Measurements from ENCODE around the gene C4orf17.
A peak's percentile ranks its signal among the peaks of the same experiment; 100 is the strongest.

Gene C4orf17

DNA sequence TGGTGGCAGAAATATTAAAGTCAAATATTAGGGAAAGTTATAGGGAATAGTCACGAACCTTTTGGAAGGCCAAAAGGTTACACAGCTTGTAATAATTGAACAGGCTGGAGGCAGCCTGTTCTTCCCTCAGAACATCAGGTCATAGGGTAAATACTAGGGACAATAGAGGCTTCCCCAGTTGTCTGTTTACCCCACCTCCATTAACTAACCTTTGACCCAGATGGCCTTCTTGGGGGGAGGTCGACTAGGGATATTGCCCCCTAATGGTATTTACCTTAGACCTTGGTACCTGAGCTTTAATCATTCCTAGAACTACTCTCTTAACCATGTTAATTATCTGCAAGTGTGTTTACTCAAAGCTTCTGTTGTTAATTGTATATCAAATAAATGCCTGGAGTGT lies 26.0 kb downstream of the C4orf17 start:
- DNase-seq (ENCODE audit: low spot score): no peak

GRCh38 chr4:99537674-99538073 lies 26.9 kb downstream of the C4orf17 start:
- DNase-seq (ENCODE audit: low spot score): no peak

DNA sequence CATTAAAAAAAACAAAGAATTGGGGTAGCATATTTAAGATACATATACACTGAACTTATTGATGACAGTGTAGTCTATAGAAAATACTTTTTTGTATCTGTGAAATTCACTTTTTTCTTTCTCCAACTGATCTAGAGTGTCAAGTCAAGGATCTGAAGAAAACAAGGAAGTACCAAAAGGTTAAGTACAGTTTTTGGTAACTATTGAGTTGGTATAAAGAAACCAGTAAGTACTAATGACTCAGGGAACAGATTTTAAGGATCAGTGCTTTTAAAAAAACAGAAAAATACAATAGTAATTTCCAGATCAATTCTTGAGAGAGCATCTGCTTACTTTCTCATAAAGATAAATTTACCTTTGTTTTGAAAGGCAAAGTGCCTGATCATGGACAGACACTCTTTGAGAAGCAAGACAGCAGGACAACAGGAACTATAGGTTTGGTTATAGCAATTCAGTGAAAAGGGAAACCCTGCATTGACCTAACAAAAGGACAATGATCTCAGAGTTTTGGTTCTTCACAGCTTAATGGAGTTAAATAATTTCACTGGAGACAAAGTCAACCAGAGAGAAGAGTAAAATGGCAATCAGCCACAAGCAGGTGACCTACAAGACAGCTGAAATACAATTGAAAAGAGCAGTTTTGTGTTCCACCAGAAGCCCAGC lies 29.6 kb downstream of the C4orf17 start:
- no peak for DNase-seq (ENCODE audit: low spot score)

DNA sequence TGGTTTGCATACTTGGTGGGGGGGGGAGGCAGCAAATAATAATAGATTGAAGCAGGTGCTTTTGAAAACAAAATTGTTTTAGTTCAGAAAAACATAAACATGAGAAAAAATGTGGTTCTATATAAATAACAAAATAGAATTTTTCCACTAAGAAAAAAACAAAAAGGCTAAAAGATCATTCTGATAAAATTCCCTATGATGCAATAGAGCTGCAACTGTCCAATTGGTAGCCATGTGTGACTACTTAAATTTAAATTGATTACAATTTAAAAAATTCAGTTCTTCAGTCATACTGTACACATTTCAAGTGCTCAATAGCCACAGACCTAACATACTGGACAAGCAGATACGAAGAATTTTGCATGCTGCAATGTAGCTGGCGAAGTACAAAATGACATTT lies 42.1 kb downstream of the C4orf17 start:
- DNase-seq (ENCODE audit: low spot score): no peak

- peak; percentile 98 for DNase-seq (ENCODE audit: low spot score)
Measured at GRCh38 chr4:99563310-99564186, 52.7 kb downstream of the C4orf17 start, which contains the start of gene TRMT10A. Gene TRMT10A, minus strand, starts transcription at chr4:99564039. Its CDS starts 4,701 bp downstream, at chr4:99559338.

- DNase-seq (ENCODE audit: low spot score): no peak
Measured at GRCh38 chr4:99564921-99565320, 54.1 kb downstream of the C4orf17 start.

GRCh38 chr4:99571883-99572282 lies 61.1 kb downstream of the C4orf17 start:
- DNase-seq (ENCODE audit: low spot score): no peak

DNA sequence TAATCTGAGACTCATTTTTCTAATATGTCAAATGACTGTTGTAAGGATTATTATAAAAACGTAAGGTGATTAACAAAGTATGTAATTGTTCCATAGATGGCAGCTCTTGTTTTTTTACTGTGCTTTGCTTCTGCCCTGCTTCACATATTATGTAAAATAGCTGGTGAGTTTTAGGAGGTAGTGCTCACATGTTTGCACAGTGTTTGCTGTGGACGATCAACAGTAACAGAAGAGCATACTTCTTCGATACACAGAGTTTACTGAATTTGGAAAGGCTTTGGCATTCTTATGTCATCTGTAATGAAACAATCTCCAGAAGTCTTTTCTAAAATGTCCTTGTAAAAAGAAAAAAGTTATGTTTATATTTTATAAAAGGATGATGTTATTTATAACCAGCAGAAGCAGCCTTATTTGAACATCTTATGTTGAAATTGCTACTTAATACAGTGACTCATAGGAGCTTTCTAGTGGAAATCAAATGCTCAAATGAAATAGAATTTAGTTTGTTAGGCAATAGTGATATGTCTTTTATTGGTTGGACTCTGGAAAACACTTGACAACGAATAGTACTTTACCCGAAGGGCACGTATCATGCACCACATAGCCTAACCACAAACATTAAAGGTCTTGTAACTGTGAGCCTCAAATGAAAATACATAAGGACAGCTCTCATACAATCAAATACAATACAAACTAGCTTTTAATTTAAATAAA lies 61.9 kb downstream of the C4orf17 start:
- DNase-seq (ENCODE audit: low spot score): no peak

DNA sequence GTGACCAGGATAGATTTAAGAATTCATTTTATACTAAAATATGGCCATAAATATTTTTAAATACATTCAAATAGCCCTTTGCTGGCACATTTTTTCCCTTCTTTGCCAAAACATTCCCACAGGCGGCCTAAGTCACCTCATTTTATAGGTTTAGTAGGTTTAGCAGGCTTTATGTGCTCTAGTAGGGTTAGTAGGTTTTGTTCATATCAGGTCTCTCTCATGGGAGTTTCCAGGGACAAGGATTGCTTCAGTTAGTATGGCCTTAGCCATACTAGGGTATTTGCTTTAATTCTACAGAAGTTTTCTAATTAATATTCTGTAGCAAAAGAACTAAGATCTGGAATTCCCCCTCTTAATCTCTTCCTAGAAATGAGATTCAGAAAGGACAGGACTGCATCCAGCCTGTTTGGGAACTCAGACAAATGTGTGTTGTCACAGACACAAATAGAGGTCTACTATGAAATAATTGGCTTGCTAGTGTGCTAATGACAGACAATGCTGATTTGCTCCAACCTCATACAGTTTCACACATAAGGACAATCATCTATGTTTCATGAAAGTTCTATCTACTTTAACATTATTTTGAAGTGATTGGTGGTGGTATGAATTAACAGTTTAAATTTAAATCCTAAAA lies 63.0 kb downstream of the C4orf17 start:
- no peak for DNase-seq (ENCODE audit: low spot score)

DNA sequence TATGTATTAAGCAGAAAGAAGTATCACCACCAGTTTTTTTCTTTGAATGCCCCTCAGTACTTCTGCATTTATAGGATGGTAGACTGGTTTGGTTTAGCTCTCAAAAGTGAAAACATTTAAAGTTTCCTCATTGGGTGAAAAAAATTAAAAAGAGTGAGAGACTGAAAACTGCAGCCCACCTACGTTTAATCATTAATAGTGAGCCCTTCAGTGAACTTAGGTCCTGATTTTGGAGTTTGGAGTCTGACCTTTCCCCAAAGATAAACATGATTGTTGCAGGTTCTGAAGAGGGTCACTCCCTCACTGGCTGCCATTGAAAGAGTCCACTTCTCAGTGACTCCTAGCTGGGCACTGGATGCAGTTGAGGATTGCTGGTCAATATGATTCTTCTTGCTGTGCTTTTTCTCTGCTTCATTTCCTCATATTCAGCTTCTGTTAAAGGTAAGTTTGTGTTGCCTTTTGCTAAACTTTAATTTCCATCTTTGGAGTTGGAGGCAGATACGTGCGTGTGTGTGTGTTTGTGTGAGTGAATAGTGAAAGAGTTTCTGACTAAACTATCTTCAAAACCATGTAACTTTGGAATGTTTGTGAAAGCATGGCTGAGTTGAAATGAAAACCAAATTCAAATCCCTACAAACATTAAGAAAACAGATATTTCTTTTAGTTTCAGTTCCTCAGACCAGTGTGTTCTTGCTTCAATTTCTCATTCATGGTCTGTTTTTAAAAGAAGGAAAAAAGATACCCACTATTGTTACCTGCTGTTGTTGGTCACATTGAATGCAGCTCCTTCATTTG lies 63.9 kb downstream of the C4orf17 start, which contains the start of gene MTTP:
Gene MTTP, plus strand, starts transcription at position 295 of the 795 bp plus-strand sequence. Its CDS starts 86 bp downstream, at position 381.
- no peak for DNase-seq (ENCODE audit: low spot score)

DNA sequence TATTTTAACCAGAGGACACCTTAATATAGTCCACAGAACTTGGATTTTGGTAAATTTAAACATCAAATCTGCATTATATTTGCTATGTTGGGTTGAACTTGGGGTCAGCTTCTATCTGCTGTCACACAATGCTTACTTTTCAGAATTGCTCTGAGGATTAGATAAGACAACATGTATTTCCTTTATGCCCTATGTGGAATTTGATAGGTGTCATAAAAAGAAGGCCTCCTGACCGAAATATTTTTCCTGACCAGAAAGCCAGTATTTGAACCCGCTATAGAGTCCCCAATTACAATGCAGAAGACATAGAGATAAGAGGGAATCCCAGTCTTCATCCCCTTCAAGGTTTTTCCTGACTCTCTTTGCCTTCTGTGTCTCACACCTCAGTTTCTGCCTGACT lies 67.9 kb downstream of the C4orf17 start:
- no peak for DNase-seq (ENCODE audit: low spot score)

DNA sequence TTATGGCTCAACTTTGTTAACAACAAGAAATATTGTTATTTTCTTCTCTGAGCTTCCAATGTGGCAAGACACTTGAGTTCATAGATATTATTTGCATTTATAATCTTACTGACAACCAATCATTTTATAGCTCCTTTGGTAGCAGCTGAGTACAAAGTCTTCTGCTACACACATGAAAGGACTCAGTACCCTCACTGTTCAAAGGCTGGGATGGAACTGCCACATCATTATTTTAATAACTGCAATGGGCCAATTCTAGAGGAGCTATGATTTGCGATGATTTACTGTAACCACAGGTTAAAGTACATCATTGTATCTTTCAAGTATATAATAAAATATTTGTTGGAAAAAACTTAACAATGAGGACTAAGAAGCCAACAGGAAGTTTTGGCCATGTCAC lies 74.7 kb downstream of the C4orf17 start:
- DNase-seq (ENCODE audit: low spot score): no peak

DNA sequence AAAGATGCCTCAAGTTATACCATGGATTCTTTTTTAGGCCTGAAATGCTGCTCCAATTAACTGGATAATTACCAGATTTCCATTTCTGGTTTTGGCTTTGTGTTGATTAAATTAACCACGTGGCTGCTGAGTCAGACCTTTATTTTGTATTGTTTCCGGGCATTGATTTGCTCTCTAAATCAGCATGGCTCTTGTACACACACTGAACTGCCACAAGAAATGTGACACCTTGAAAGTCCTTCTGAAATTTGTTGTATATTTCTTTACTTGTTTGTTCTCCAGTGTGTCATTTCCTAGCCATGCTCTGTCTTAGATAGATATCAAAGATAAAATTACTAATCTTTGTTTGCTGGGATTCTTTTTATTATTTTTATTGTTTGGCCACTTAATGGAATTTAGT lies 75.5 kb downstream of the C4orf17 start:
- DNase-seq (ENCODE audit: low spot score): no peak

DNA sequence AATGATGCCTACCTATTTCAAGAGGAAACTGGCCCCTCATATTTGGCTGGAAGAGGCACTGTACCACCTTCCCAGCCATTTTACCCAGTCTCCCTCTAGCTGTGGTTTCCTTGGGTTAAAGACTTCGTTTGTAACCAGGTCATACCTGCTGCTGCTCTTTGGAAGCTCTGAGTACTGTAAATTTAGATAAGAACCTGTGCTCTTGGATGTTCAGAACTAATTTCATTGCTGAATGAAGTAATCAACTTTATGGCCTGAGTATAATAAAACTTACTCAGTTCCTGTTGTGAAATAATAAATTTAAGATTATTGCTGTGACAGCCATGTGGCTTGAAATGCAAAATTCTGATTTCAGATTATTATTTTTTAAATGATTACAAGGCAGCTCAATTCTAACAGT lies 76.0 kb downstream of the C4orf17 start:
- no peak for DNase-seq (ENCODE audit: low spot score)

- no peak for DNase-seq (ENCODE audit: low spot score)
Measured at GRCh38 chr4:99587309-99587708, 76.5 kb downstream of the C4orf17 start.

GRCh38 chr4:99587803-99588202 lies 77.0 kb downstream of the C4orf17 start:
- no peak for DNase-seq (ENCODE audit: low spot score)

DNA sequence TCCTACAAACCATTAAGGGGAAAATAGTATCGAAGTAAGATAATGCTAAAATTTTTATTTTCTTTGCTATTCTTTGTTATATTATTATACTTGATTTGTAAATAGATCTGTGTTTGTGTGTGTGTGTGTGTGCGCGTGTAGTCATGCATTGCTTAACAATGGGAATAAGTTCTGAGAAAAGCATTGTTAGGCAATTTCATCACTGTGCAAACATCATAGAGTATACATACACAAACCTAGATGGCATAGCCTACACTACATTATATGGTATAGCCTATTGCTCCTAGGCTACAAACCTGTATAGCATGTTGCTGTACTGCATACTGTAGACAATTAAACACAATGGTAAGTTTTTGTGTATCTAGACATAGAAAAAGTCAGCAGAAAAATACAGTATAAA lies 80.9 kb downstream of the C4orf17 start:
- DNase-seq (ENCODE audit: low spot score): no peak
